B cell (primary cell): ENCODE results near the gene NCEH1. TPM values are rescaled to one million over a fixed set of nuclear protein-coding genes. Genes with fewer than 3 reads are reported as not detected.

ENCODE experiments used
- ATAC-seq: fragments of 200-7000 bp; cut with Tn5 transposase; one replicate; pipeline ENCODE4 v1.10.0; 2021; ENCODE audit warnings: low read depth, mild to moderate bottlenecking, moderate number of reproducible peaks, moderate library complexity
- CTCF ChIA-PET: fragments of 350-600 bp; sonication (Branson Sonifier 250); formaldehyde crosslinking; loops from one replicate; lab custom pipeline; 2021; ENCODE audit warnings: antibody characterized with exemption, inconsistent platforms; lab: Charles Lee
- POLR2A ChIA-PET: fragments of 350-600 bp; sonication (Branson Sonifier 250); formaldehyde crosslinking; loops from one replicate; lab custom pipeline; 2021; ENCODE audit warnings: antibody characterized with exemption; lab: Charles Lee
- DNase-seq: peaks from one replicate; pipeline ENCODE4 v3.0.0; 2013
- H2AFZ ChIP-seq: 2 replicates; pipeline ENCODE4 v1.6.1; 2012; ENCODE audit warnings: mild to moderate bottlenecking, low read depth, low read length; ENCODE audit not compliant: insufficient read depth, poor library complexity, severe bottlenecking
- H3K27ac ChIP-seq, 2 donors: 1 replicate in 1 of 2; 2 replicates in 1 of 2; pipeline ENCODE4 v1.5.1; 2012 to 2013; ENCODE audit warnings: low read length in 2 of 2, mild to moderate bottlenecking in 2 of 2, moderate library complexity in 1 of 2
- H3K27me3 ChIP-seq, 4 experiments: fragments of 200-600 bp in 1 of 4; sonication (generic) in 1 of 4; replicated peaks in 1 of 4; 1 replicate in 2 of 4; 2 replicates in 2 of 4; pipeline versions ENCODE4 v1.6.1 to v1.7.0; 2013 to 2016; ENCODE audit warnings: low read length in 3 of 4, mild to moderate bottlenecking in 2 of 4, mixed read lengths in 1 of 4, moderate library complexity in 1 of 4; ENCODE audit not compliant: insufficient read depth in 4 of 4, control insufficient read depth in 3 of 4; ENCODE audit errors: control extremely low read depth in 1 of 4
- H3K36me3 ChIP-seq, 2 experiments: replicated peaks in 1 of 2; 1 replicate in 1 of 2; 2 replicates in 1 of 2; pipeline versions ENCODE4 v1.6.1 to v1.7.1; 2013; ENCODE audit warnings: low read length in 1 of 2; ENCODE audit not compliant: insufficient read depth in 2 of 2, control insufficient read depth in 1 of 2; ENCODE audit errors: control extremely low read depth in 1 of 2, extremely low read depth in 1 of 2
- H3K4me1 ChIP-seq, 2 donors: fragments of 200-600 bp in 1 of 2; sonication (generic) in 1 of 2; 1 replicate in 1 of 2; 2 replicates in 1 of 2; pipeline versions ENCODE4 v1.5.1 to v1.6.1; 2013 to 2017; ENCODE audit warnings: low read length in 2 of 2; ENCODE audit not compliant: control insufficient read depth in 2 of 2, insufficient read depth in 2 of 2
- H3K4me2 ChIP-seq: replicated peaks from 2 replicates; pipeline ENCODE3; 2012; ENCODE audit warnings: mild to moderate bottlenecking, low read depth, low read length; ENCODE audit not compliant: poor library complexity, severe bottlenecking
- H3K4me3 ChIP-seq, 5 experiments: fragments of 200-600 bp in 1 of 5; sonication (generic) in 1 of 5; 1 replicate in 3 of 5; 2 replicates in 2 of 5; pipeline versions ENCODE4 v1.5.1 to v1.7.0; 2011 to 2016; ENCODE audit warnings: low read length in 4 of 5, mild to moderate bottlenecking in 4 of 5, low read depth in 2 of 5, control low read depth in 1 of 5, moderate library complexity in 1 of 5; ENCODE audit not compliant: insufficient read depth in 1 of 5; ENCODE audit errors: control extremely low read depth in 1 of 5, extremely low read depth in 1 of 5
- H3K79me2 ChIP-seq: fragments of 200-600 bp; sonication (generic); one replicate; pipeline ENCODE4 v1.6.0; 2016; ENCODE audit warnings: low read length; ENCODE audit not compliant: control insufficient read depth, insufficient read depth
- H3K9ac ChIP-seq: fragments of 200-600 bp; sonication (generic); 2 replicates; pipeline ENCODE4 v1.6.1; 2017; ENCODE audit warnings: mild to moderate bottlenecking, low read length, moderate library complexity
- H3K9me3 ChIP-seq, 3 donors: one replicate each; pipeline versions ENCODE4 v1.6.1 to v1.7.1; 2013; ENCODE audit warnings: low read length in 2 of 3; ENCODE audit not compliant: control insufficient read depth in 2 of 3, insufficient read depth in 1 of 3; ENCODE audit errors: control extremely low read depth in 1 of 3
- H4K20me1 ChIP-seq: 2 replicates; pipeline ENCODE4 v1.6.0; 2012; ENCODE audit warnings: mild to moderate bottlenecking, low read length; ENCODE audit not compliant: insufficient read depth, control insufficient read depth, poor library complexity, severe bottlenecking
- H3K27ac Mint-ChIP-seq: one replicate; pipeline ENCODE4 v1.8.0; 2021; ENCODE audit warnings: mixed read lengths
- H3K27me3 Mint-ChIP-seq: one replicate; pipeline ENCODE4 v1.8.0; 2021; ENCODE audit warnings: mixed read lengths
- H3K4me1 Mint-ChIP-seq: one replicate; pipeline ENCODE4 v1.8.0; 2021; ENCODE audit warnings: mixed read lengths
- H3K4me3 Mint-ChIP-seq: one replicate; pipeline ENCODE4 v1.8.0; 2021; ENCODE audit warnings: mixed read lengths
- H3K9me3 Mint-ChIP-seq: one replicate; pipeline ENCODE4 v1.8.0; 2022; ENCODE audit warnings: mixed read lengths; ENCODE audit not compliant: insufficient read depth
- CTCF ChIP-seq: fragments of 200-600 bp; IDR thresholded peaks from one replicate; pipeline ENCODE4 v1.8.0; 2022; ENCODE audit warnings: antibody characterized with exemption, mild to moderate bottlenecking
- EZH2 ChIP-seq: IDR thresholded peaks from 2 replicates; pipeline ENCODE4 v1.6.1; 2012; ENCODE audit warnings: borderline replicate concordance, low read depth, mild to moderate bottlenecking, moderate library complexity, low read length; ENCODE audit not compliant: insufficient read depth, poor library complexity, severe bottlenecking
- WGBS: methylation state at CpG from one replicate; pipeline ENCODE4 v1.1.5; 2013; ENCODE audit warnings: missing lambda C conversion rate; ENCODE audit not compliant: insufficient coverage; 5-methylcytosine and 5-hydroxymethylcytosine counted together
- intact Hi-C: fragments of 100-400 bp; cut with micrococcal nuclease; formaldehyde crosslinking; loops from one replicate; pipeline ENCODE4 v1.10.0; 2022
- polyA plus RNA-seq: library from polyadenylated mRNA; depleted of rRNA; stranded (reverse); fragments of >200 nt; gene quantifications from 2 replicates; pipeline ENCODE4 v1.2.3, GENCODE V29; 2012
- total RNA-seq, 2 donors: library from RNA; stranded (reverse); fragments of 120-200 nt in 1 of 2; gene quantifications; 1 replicate in 1 of 2; 2 replicates in 1 of 2; pipeline versions ENCODE4 v1.2.3 to v1.2.4, GENCODE V29; 2013 to 2022

The NCEH1 gene
- total and polyA plus RNA-seq, 2 donors (not counting 1 experiment from before 2014, with no cell fraction given) = 3.4 to 8.6 TPM

GRCh38 chr3:172697558-172697957 lies 13.3 kb downstream of the NCEH1 start:
- no peak for DNase-seq
- H3K4me1 ChIP-seq = peaks cover 6 to 7% of the 10 kb centered on the region in 2 donors
- peaks cover 26% of the 10 kb centered on the region for H3K4me1 Mint-ChIP-seq
- H3K27ac Mint-ChIP-seq = no peak overlapping the region
- CTCF ChIA-PET = interaction anchor here (0.8 to 1.8 kb wide), 2 partner anchors 24 to 29 kb away, joined by 3 to 5 read pairs; no protein-coding TSS in a partner anchor
- TF ChIP-seq EZH2 (no peak), CTCF (no peak)
- no peaks in the 10 kb centered on the region for H3K27me3 Mint-ChIP-seq
- H3K4me3 Mint-ChIP-seq = no peak overlapping the region
- no peak overlapping the region for H3K4me3 ChIP-seq
- H3K27ac ChIP-seq = no peak overlapping the region
- peaks cover 15% of the 10 kb centered on the region for H4K20me1 ChIP-seq
- no peak for ATAC-seq
- H3K27me3 ChIP-seq = no peaks in the 10 kb centered on the region
- no CpG with 5 or more reads among the region's 1 CpG for WGBS
- no peaks in the 10 kb centered on the region for H3K36me3 ChIP-seq
- H3K4me2 ChIP-seq = no peak overlapping the region
- H3K9ac ChIP-seq = no peak overlapping the region
- H3K79me2 ChIP-seq = peaks cover 10% of the 10 kb centered on the region
- H2AFZ ChIP-seq = no peak overlapping the region
- POLR2A ChIA-PET = no interaction called here
- no peaks in the 10 kb centered on the region for H3K9me3 Mint-ChIP-seq
- intact Hi-C loops = no loop called here
- H3K9me3 ChIP-seq = no peaks in the 10 kb centered on the region

- CTCF ChIA-PET = interaction anchor here (1.8 kb wide), 1 partner anchor 23 kb away, joined by 5 read pairs; no protein-coding TSS in a partner anchor
- WGBS = 100% methylated on average over 2 of the region's 5 CpGs
Measured at GRCh38 chr3:172696357-172696756, 14.5 kb downstream of the NCEH1 start.

More at GRCh38 chr3:172696357-172696756, 14.5 kb downstream of the NCEH1 start:
- Mint-ChIP-seq H3K4me3 (no peak overlapping the region), H3K9me3 (no peaks in the 10 kb centered on the region), H3K4me1 (peaks cover 29% of the 10 kb centered on the region), H3K27me3 (no peaks in the 10 kb centered on the region), H3K27ac (no peak overlapping the region)
- intact Hi-C loops = no loop called here
- Histone ChIP-seq H3K9ac (no peak overlapping the region), H3K36me3 (no peaks in the 10 kb centered on the region), H3K27me3 (no peaks in the 10 kb centered on the region), H4K20me1 (peaks cover 7% of the 10 kb centered on the region), H3K79me2 (peaks cover 6% of the 10 kb centered on the region), H3K4me2 (no peak overlapping the region), H3K9me3 (no peaks in the 10 kb centered on the region), H2AFZ (no peak overlapping the region), H3K27ac (no peak overlapping the region), H3K4me3 (no peak overlapping the region), H3K4me1 (peaks cover 8 to 10% of the 10 kb centered on the region in 2 donors)
- TF ChIP-seq EZH2 (no peak), CTCF (no peak)
- no peak for DNase-seq
- ATAC-seq = no peak
- POLR2A ChIA-PET = no interaction called here
